Transverse colon (tissue), 4 donors: Measurements from ENCODE around the gene AIP. TPM values are rescaled to one million over a fixed set of nuclear protein-coding genes. Genes with fewer than 3 reads are reported as not detected.

ENCODE experiments used
- DNase-seq: peaks from one replicate; pipeline ENCODE4 v3.0.0-alpha.2; 2019
- H3K27ac ChIP-seq, 4 donors: fragments of 200-600 bp; sonication (generic); 2 replicates each; pipeline ENCODE4 v1.5.1; 2016 to 2018; ENCODE audit warnings: inconsistent platforms in 4 of 4
- H3K27me3 ChIP-seq: fragments of 200-600 bp; sonication (generic); 2 replicates; pipeline ENCODE4 v1.5.1; 2017; ENCODE audit warnings: inconsistent platforms
- H3K36me3 ChIP-seq, 4 donors: fragments of 200-600 bp; sonication (generic); 2 replicates each; pipeline ENCODE4 v1.5.1; 2017 to 2019; ENCODE audit warnings: inconsistent platforms in 4 of 4
- H3K4me1 ChIP-seq, 4 donors: fragments of 200-600 bp; sonication (generic); 2 replicates each; pipeline ENCODE4 v1.5.1; 2017 to 2020; ENCODE audit warnings: inconsistent platforms in 4 of 4
- H3K4me3 ChIP-seq, 4 donors: fragments of 200-600 bp; sonication (generic); 1 replicate in 1 of 4; 2 replicates in 3 of 4; pipeline versions ENCODE4 v1.5.1 to v1.6.1; 2017 to 2019; ENCODE audit warnings: inconsistent platforms in 4 of 4
- H3K9me3 ChIP-seq, 2 donors: fragments of 200-600 bp; sonication (generic); 2 replicates each; pipeline ENCODE4 v1.5.1; 2017 to 2019; ENCODE audit warnings: inconsistent platforms in 2 of 2
- CTCF ChIP-seq, 5 experiments: fragments of 200-600 bp in 3 of 5; fragments of 450-650 bp in 2 of 5; sonication (generic) in 3 of 5; IDR thresholded peaks; 1 replicate in 2 of 5; 2 replicates in 3 of 5; pipeline ENCODE4 v1.5.1; 2016 to 2017; ENCODE audit warnings: antibody characterized with exemption in 5 of 5, inconsistent platforms in 3 of 5, mild to moderate bottlenecking in 2 of 5, moderate library complexity in 1 of 5
- EP300 ChIP-seq: sonication (generic); formaldehyde crosslinking; IDR thresholded peaks from one replicate; pipeline ENCODE4 v1.6.1; 2017; ENCODE audit warnings: antibody characterized with exemption, low read depth
- POLR2A ChIP-seq: fragments of 450-650 bp; IDR thresholded peaks from one replicate; pipeline ENCODE4 v1.6.1; 2016; ENCODE audit warnings: antibody characterized with exemption, mild to moderate bottlenecking, moderate library complexity
- POLR2AphosphoS5 ChIP-seq, 3 donors: sonication (generic); formaldehyde crosslinking; IDR thresholded peaks; one replicate each; pipeline ENCODE4 v1.6.1; 2016; ENCODE audit warnings: antibody characterized with exemption in 3 of 3
- WGBS, 2 donors: methylation state at CpG; one replicate each; pipeline ENCODE4 v1.1.5; 2018; ENCODE audit warnings: low coverage in 1 of 2; 5-methylcytosine and 5-hydroxymethylcytosine counted together
- in situ Hi-C, 4 donors: fragments of 200-750 bp; cut with MboI; loops; one replicate each; pipeline versions ENCODE4 v1.15.0 to v1.15.1; 2017; ENCODE audit warnings: low sequenced_read_pairs in 3 of 4, low pct_ligation_motif_present in 1 of 4, low pct_unique_long_range_greater_than_20kb in 1 of 4
- intact Hi-C: fragments of 100-400 bp; cut with DNase I; formaldehyde crosslinking; loops from one replicate; pipeline ENCODE4 v1.15.1; 2023; ENCODE audit warnings: low total_unique reads
- total RNA-seq, 4 donors: library from RNA; depleted of rRNA; stranded (reverse); fragments of >200 nt; gene quantifications; one replicate each; pipeline ENCODE4 v1.1.0, GENCODE V29; 2016

Gene AIP
- total RNA-seq, 4 donors from 2014 or later = 32.9 to 71.5 (median 57.6) TPM

- intact Hi-C loops = no loop called here
- H3K9me3 ChIP-seq = peaks cover 11 to 13% of the 10 kb centered on the region in 2 donors
- TF ChIP-seq POLR2A (no peak), POLR2AphosphoS5 (IDR thresholded peaks at IDR 0.05) (no peak), EP300 (no peak), CTCF (IDR thresholded peaks at IDR 0.05) (no peak)
- WGBS, 2 donors = 81% methylated on average over 5 of the region's 5 CpGs; no CpG with 5 or more reads in 1 of the 2 donors
- H3K4me3 ChIP-seq = no peak overlapping the region
- DNase-seq = no peak
- no peaks in the 10 kb centered on the region for H3K36me3 ChIP-seq
- no peaks in the 10 kb centered on the region for H3K27me3 ChIP-seq
- in situ Hi-C loops = no loop called here
- H3K4me1 ChIP-seq = peaks cover 0 to 10% (median 3%) of the 10 kb centered on the region in 4 donors
- H3K27ac ChIP-seq = no peak overlapping the region
These were observed 47.4 kb downstream of the AIP start for GRCh38 chr11:67530282-67530592.

- DNase-seq = no peak
- Histone ChIP-seq H3K27me3 (no peaks in the 10 kb centered on the region), H3K4me1 (no peaks in the 10 kb centered on the region), H3K9me3 (peaks cover 11 to 13% of the 10 kb centered on the region in 2 donors), H3K36me3 (no peaks in the 10 kb centered on the region), H3K4me3 (no peak overlapping the region), H3K27ac (no peak overlapping the region)
- 81 to 86% methylated on average over 2 of the region's 2 CpGs for WGBS, 2 donors
- intact Hi-C loops (no loop called here), in situ Hi-C loops (no loop called here)
- TF ChIP-seq POLR2AphosphoS5 (IDR thresholded peaks at IDR 0.05) (no peak), CTCF (IDR thresholded peaks at IDR 0.05) (no peak), EP300 (no peak)
These were observed 50.1 kb downstream of the AIP start for GRCh38 chr11:67532889-67533288.

- Histone ChIP-seq H3K4me1 (peaks cover 0 to 2% (median 0%) of the 10 kb centered on the region in 4 donors), H3K4me3 (no peak overlapping the region), H3K27me3 (no peaks in the 10 kb centered on the region), H3K27ac (no peak overlapping the region), H3K9me3 (peaks cover 11 to 13% of the 10 kb centered on the region in 2 donors), H3K36me3 (no peaks in the 10 kb centered on the region)
- no peak for DNase-seq
- TF ChIP-seq POLR2A (no peak), POLR2AphosphoS5 (IDR thresholded peaks at IDR 0.05) (no peak)
- intact Hi-C loops (no loop called here), in situ Hi-C loops (no loop called here)
- 42 to 44% methylated on average over 4 of the region's 4 CpGs for WGBS, 2 donors
These were observed 51.3 kb downstream of the AIP start for GRCh38 chr11:67534070-67534679.

GRCh38 chr11:67535561-67535960, 52.7 kb downstream of the AIP start:
- Histone ChIP-seq H3K27me3 (no peaks in the 10 kb centered on the region), H3K4me1 (peaks cover 0 to 4% (median 0%) of the 10 kb centered on the region in 4 donors), H3K9me3 (peaks cover 11 to 13% of the 10 kb centered on the region in 2 donors), H3K4me3 (no peak overlapping the region), H3K36me3 (no peaks in the 10 kb centered on the region), H3K27ac (peak overlapping the region in 1 of 4 donors; percentile 26)
- TF ChIP-seq CTCF (IDR thresholded peaks at IDR 0.05) (no peak), EP300 (no peak), POLR2A (no peak), POLR2AphosphoS5 (IDR thresholded peaks at IDR 0.05) (no peak)
- intact Hi-C loops = no loop called here
- 0 to 63% methylated on average over 1 of the region's 1 CpG for WGBS, 2 donors
- no peak for DNase-seq
- in situ Hi-C loops = no loop called here

- Histone ChIP-seq H3K4me3 (no peak overlapping the region), H3K4me1 (peaks cover 0 to 12% (median 4%) of the 10 kb centered on the region in 4 donors), H3K27ac (no peak overlapping the region), H3K27me3 (no peaks in the 10 kb centered on the region), H3K36me3 (no peaks in the 10 kb centered on the region), H3K9me3 (peaks cover 8 to 11% of the 10 kb centered on the region in 2 donors)
- no peak for TF ChIP-seq POLR2AphosphoS5 (IDR thresholded peaks at IDR 0.05)
- TF ChIP-seq EP300 = no peak
- no peak for TF ChIP-seq CTCF (IDR thresholded peaks at IDR 0.05)
- TF ChIP-seq POLR2A = no peak
- WGBS, 2 donors = 72% methylated on average over 6 of the region's 6 CpGs; no CpG with 5 or more reads in 1 of the 2 donors
- DNase-seq = no peak
- in situ Hi-C loops (no loop called here), intact Hi-C loops (no loop called here)
These were observed 55.5 kb downstream of the AIP start for GRCh38 chr11:67538306-67538705.
